HG03095 (cell line): Measurements from ENCODE around the gene FAM234B.

Experiments used
- ATAC-seq: cut with Tn5 transposase; IDR thresholded peaks from one replicate; pipeline ENCODE4 v1.9.1; 2021; ENCODE audit warnings: moderate library complexity; ENCODE audit not compliant: unreplicated experiment

FAM234B gene

DNA sequence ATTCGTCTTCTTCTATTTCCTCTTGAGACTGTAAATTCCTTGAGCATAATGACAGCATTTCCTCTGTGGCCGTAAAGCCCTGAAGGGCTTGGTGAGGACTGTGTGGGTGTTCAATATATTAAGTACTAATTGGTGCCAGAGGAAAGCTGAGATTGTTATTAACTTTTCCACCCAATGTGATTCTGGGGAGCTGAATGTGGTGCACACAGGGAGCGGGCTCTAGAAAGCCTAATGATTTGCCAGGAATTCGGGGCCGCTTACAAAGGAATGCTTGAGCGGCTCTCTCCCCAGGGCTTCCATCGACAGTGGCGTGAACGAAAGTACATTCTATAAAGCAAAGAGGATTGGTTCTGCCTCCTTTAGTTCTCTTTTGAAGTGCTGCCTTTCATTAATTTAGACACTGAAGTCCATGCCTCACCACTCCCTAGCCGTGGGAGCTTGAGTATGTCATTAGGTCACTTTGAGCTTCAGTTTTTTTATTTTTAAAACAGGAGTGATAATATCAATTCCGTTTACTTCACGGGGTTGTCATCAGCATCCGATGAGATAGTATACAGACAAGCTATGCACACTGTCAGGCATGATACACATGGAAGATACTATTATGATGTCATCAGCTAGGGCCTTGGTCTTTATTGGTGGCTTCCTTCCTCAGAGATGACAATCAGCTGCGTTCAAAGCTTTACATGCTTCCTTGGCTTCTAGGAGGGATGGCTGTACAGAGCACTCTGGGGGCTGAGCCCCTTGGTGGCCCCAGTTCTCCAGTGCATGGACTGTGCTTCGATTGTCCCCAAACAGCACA is 70.3 kb downstream of the FAM234B start:
- no peak for ATAC-seq

DNA sequence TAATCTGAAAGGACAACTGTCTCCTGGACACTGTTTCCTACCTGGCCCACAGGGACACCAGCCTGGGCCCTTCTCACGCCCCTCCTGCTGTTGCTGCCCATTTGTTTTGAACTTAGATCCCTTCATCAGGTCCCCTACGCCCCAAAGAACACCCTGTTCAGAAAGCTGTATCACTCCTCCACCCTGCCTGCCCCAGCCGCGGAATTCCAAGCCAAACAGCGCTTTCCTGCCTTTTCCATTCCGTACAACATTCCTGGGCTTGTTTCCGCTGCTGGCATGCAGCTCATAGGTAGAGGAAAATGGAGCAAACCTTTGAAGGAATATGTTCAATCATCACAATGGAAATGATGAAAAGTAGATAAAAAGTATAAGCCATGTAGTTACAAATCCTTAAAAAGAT is 72.1 kb downstream of the FAM234B start:
- ATAC-seq = no peak

DNA sequence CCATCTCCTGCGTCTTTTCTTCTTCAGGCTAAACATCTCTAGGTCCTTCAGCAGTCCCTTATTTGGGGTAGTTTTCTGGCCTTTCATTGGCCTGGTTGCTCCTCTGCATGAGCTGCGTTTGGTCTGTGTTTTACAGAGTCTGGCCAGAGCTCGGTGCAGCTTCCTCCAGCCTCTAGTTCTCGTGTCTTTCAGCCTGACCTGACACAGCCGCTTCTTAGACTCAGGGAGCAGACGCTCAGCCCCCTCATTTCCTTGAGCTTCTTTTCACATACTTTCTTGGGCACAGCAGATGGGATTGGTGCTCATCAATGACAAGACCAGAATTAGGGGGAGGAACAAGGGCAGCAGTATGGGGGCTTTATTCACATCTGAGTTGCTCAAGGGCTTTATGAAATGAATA is 72.8 kb downstream of the FAM234B start:
- no peak for ATAC-seq

DNA sequence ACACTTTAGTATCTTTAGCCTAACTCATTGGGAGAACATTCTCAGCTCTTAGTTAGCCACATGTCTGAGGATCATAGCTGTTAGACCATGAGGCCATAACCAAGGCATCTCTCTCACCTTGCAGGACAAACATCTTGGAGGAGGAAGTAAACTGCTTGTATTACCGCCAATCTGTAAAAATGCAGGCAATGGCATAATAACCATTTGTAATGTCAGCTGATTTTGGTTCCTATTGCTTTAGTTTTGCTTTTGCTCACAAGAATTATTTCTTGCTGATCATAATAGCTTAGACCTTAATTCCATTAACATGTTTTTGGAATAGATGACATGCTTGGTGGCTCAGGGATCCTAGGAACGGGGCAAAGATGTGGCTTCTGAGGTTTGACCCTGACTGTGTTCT is 75.6 kb downstream of the FAM234B start:
- ATAC-seq = no peak

DNA sequence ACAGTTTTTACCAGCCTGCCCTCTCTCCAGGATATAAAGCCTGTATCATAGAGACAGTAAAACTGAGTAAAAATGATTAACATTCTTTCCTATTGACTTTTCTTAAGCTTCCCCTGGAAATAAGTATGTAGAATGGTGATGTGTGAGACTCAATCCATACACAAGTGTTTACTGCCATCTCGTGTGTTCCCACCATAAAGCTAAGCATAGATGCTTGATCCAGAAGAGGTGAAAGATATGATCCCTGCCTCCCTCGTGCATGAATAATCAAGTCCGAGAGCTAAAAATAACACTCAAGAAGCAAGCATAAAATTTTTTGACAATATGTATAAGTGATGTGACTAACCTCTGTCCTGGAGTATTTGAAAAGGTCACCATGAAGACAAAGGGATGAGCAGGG is 76.2 kb downstream of the FAM234B start:
- ATAC-seq = no peak

DNA sequence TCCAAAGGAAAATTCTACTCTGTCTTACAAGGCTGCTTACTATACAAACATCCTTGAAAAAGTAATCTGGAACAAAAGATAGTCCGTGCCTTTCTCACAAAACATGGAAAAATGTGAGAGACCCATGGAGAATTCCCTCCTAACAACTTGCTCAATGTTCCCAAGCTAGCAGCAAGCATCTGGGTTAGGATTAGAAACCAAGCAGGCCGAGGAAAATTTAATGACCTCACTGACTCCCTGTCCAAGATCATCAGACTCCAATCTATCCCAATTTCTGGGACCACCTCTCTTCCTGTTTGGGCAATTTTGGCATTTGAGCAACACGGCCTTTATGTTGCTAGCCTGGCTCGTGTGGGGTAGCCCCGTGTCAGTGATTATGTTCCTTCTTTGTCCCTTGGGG is 77.4 kb downstream of the FAM234B start:
- no peak for ATAC-seq

GRCh38 chr12:13124656-13125505 is 80.7 kb downstream of the FAM234B start:
- no peak for ATAC-seq

GRCh38 chr12:13125996-13126395 is 81.8 kb downstream of the FAM234B start:
- ATAC-seq = no peak

- ATAC-seq = no peak
Measured at GRCh38 chr12:13126494-13126893, 82.3 kb downstream of the FAM234B start.

DNA sequence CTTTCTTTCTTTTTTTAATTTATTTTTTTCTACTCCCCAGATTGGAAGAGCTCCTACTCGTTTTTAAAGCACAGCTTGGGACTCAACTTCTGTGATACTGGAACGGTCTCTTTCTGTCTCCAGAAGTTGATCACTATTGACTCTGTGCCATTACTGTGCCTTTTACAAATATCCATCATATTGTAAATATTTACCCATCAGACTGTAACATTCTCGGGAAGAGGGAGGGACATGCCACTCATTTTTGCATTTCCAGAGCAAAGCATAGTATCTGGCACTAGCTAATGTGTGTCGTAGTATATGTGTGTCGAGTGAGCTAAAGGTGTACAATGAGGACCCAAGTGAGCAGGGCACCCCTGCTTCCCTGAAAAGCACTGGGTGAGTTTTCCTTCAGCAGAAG is 83.3 kb downstream of the FAM234B start:
- ATAC-seq = no peak

DNA sequence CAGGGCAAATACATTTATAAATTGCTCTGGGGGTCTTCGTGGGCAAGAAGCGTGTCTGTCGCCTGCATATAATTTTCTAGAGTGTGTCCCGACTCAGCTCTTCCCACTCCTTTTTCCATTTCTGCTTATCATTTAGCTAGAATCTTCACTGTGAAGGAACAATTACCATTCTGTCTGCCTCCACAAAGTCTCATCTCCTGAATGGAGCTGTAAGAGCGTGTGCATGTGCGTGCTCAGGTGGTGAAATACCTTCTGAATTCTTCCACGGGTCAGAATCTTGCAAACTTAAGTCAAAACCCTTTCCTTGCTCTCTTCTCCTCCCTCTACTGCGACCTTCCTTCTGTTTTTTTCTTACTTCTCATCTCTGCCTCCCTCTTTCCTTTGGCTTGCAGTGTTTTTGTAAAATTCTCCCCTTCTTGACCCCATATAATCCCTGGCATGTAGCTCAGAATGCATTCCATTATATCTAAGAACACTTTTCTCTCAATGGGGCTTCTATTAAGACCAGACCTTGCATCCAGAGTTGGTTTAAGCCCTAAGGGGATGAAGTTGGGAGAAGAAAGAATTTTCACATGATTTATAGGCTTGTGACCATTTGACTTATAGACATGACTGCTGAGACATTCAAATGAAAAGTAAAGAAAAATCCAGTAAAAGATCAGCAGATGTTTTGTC is 84.2 kb downstream of the FAM234B start:
- ATAC-seq = no peak

DNA sequence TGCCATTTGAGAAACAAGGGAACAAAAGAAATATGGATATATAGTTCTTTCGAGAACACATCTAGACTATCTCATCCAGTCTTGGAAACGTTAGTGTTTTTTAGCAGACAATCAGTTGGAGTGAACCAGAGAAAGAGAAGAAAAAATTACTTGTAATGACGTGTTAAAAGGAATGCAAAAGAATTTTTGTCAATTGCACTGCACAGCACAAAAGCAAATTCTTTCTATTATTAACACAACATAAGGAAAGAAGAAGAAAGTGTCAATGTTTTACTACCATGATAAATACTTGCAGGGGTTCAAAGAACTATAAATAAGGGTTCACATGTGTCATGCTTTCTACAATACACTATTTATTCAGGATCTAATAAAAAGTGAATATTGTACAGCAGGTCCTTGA is 86.8 kb downstream of the FAM234B start:
- no peak for ATAC-seq
